Germinal center (tissue), 1 donor: ENCODE results near the gene IFI6.
"Not testable (repeated sequence)": the region's sequence is repeated elsewhere in the genome, so short reads cannot be mapped to it uniquely, and the experiment has no call there.

ENCODE experiments used
- DNase-seq: peaks from one replicate; pipeline ENCODE4 v3.0.0; 2012; ENCODE audit warnings: mixed read lengths, low spot score

The IFI6 gene

GRCh38 chr1:27671964-27672749 lies at the start of gene IFI6:
Gene IFI6 (minus strand): TSS chr1:27672192. CDS start chr1:27669314, 2,878 bp downstream.
- DNase-seq, result peak; percentile 89

GRCh38 chr1:27719286-27720251 lies 47.6 kb upstream of the IFI6 start:
- DNase-seq, result no peak

- DNase-seq, result no peak
These were observed 44.4 kb upstream of the IFI6 start for GRCh38 chr1:27716262-27716895.

GRCh38 chr1:27713869-27714513 lies 42.0 kb upstream of the IFI6 start:
- DNase-seq, result no peak

- no peak for DNase-seq
These were observed 41.2 kb upstream of the IFI6 start for GRCh38 chr1:27713139-27713725.

GRCh38 chr1:27710574-27710973 lies 38.6 kb upstream of the IFI6 start:
- no peak for DNase-seq

GRCh38 chr1:27705545-27705944 lies 33.6 kb upstream of the IFI6 start:
- DNase-seq, result no peak

GRCh38 chr1:27704958-27705357 lies 33.0 kb upstream of the IFI6 start:
- DNase-seq, result no peak

GRCh38 chr1:27696835-27697234 lies 24.8 kb upstream of the IFI6 start:
- not testable (repeated sequence) for DNase-seq

- no peak for DNase-seq
These were observed 18.2 kb upstream of the IFI6 start for GRCh38 chr1:27690183-27690582.

- DNase-seq, result no peak
These were observed 17.6 kb upstream of the IFI6 start for GRCh38 chr1:27689423-27690173.

- DNase-seq, result no peak
These were observed 15.9 kb upstream of the IFI6 start for GRCh38 chr1:27687906-27688305.

GRCh38 chr1:27686223-27686990 lies 14.4 kb upstream of the IFI6 start:
- DNase-seq, result no peak

GRCh38 chr1:27684176-27684575 lies 12.2 kb upstream of the IFI6 start:
- no peak for DNase-seq

- DNase-seq, result no peak
These were observed 10.5 kb upstream of the IFI6 start for GRCh38 chr1:27682351-27682944.

- not testable (repeated sequence) for DNase-seq
These were observed 9.6 kb upstream of the IFI6 start for GRCh38 chr1:27681580-27681979.

- DNase-seq, result not testable (repeated sequence)
These were observed 8.3 kb upstream of the IFI6 start for GRCh38 chr1:27680225-27680791.

- DNase-seq, result no peak
These were observed 6.8 kb upstream of the IFI6 start for GRCh38 chr1:27678747-27679146.

- DNase-seq, result no peak
These were observed 4.4 kb upstream of the IFI6 start for GRCh38 chr1:27676410-27676809.
